Effector memory CD4-positive, alpha-beta T cell (primary cell): ENCODE data around the gene ZNF526.
"Not testable (repeated sequence)": the region's sequence is repeated elsewhere in the genome, so short reads cannot be mapped to it uniquely, and the experiment has no call there.

ENCODE experiments used
- DNase-seq, 3 donors: peaks; one replicate each; pipeline ENCODE4 v3.0.0-alpha.2; 2020
- H3K27ac ChIP-seq: 2 replicates; pipeline ENCODE4 v1.7.0; 2013; ENCODE audit warnings: mild to moderate bottlenecking, low read length, moderate library complexity; ENCODE audit not compliant: insufficient read depth, poor library complexity, severe bottlenecking
- H3K27me3 ChIP-seq: replicated peaks from 2 replicates; pipeline ENCODE4 v1.7.0; 2013; ENCODE audit warnings: mild to moderate bottlenecking, low read length; ENCODE audit not compliant: insufficient read depth, control insufficient read depth, poor library complexity, severe bottlenecking
- H3K36me3 ChIP-seq: 2 replicates; pipeline ENCODE4 v1.7.0; 2013; ENCODE audit warnings: mild to moderate bottlenecking, low read length, moderate library complexity; ENCODE audit not compliant: control insufficient read depth, insufficient read depth
- H3K4me1 ChIP-seq: 2 replicates; pipeline ENCODE4 v1.7.0; 2013; ENCODE audit warnings: low read length, mild to moderate bottlenecking; ENCODE audit not compliant: control insufficient read depth, insufficient read depth, poor library complexity, severe bottlenecking
- H3K4me3 ChIP-seq: 2 replicates; pipeline ENCODE4 v1.7.0; 2013; ENCODE audit warnings: low read length, low read depth, mild to moderate bottlenecking; ENCODE audit not compliant: insufficient read depth, poor library complexity, severe bottlenecking
- H3K9me3 ChIP-seq: 2 replicates; pipeline ENCODE4 v1.7.0; 2013; ENCODE audit warnings: mild to moderate bottlenecking, low read length, moderate library complexity; ENCODE audit not compliant: control insufficient read depth

Gene ZNF526

GRCh38 chr19:42252365-42253244, 32.5 kb downstream of the ZNF526 start:
- Histone ChIP-seq H3K4me3 (peak overlapping the region; percentile 74), H3K36me3 (peaks cover 11% of the 10 kb centered on the region), H3K4me1 (peaks cover 31% of the 10 kb centered on the region), H3K27me3 (no peaks in the 10 kb centered on the region), H3K27ac (peak overlapping the region; percentile 78), H3K9me3 (no peaks in the 10 kb centered on the region)
- peak in 1 of 3 donors; percentile 19 for DNase-seq

GRCh38 chr19:42253245-42254088, 33.4 kb downstream of the ZNF526 start:
- peaks cover 11% of the 10 kb centered on the region for H3K36me3 ChIP-seq
- DNase-seq = peak; percentile 35 to 55 (median 54)
- H3K27me3 ChIP-seq = no peaks in the 10 kb centered on the region
- H3K27ac ChIP-seq = peak overlapping the region; percentile 96
- peak overlapping the region; percentile 98 for H3K4me3 ChIP-seq
- no peaks in the 10 kb centered on the region for H3K9me3 ChIP-seq
- H3K4me1 ChIP-seq = peaks cover 31% of the 10 kb centered on the region

GRCh38 chr19:42254089-42254849, 34.2 kb downstream of the ZNF526 start:
- H3K27me3 ChIP-seq = no peaks in the 10 kb centered on the region
- peak overlapping the region; percentile 96 for H3K27ac ChIP-seq
- peak overlapping the region; percentile 98 for H3K4me3 ChIP-seq
- peak; percentile 51 to 68 (median 68) for DNase-seq
- H3K36me3 ChIP-seq = peaks cover 10% of the 10 kb centered on the region
- peaks cover 31% of the 10 kb centered on the region for H3K4me1 ChIP-seq
- H3K9me3 ChIP-seq = no peaks in the 10 kb centered on the region

- Histone ChIP-seq H3K27ac (peak within 1 kb of the TSS; percentile 96), H3K36me3 (peaks cover 2% of the 10 kb centered on the region), H3K27me3 (no peaks in the 10 kb centered on the region), H3K4me1 (peaks cover 31% of the 10 kb centered on the region), H3K4me3 (peak within 1 kb of the TSS; percentile 98), H3K9me3 (no peaks in the 10 kb centered on the region)
- DNase-seq = peak; percentile 88 to 91 (median 88)
These were observed 35.0 kb downstream of the ZNF526 start, which contains the start of gene ERF for GRCh38 chr19:42254850-42255765. Gene ERF, minus strand, starts transcription at chr19:42255128. Its CDS starts 129 bp downstream, at chr19:42254999.

- peaks cover 25% of the 10 kb centered on the region for H3K4me1 ChIP-seq
- DNase-seq = no peak
- H3K27me3 ChIP-seq = no peaks in the 10 kb centered on the region
- H3K27ac ChIP-seq = peak overlapping the region; percentile 96
- peak overlapping the region; percentile 98 for H3K4me3 ChIP-seq
- no peaks in the 10 kb centered on the region for H3K36me3 ChIP-seq
- H3K9me3 ChIP-seq = no peaks in the 10 kb centered on the region
These were observed 35.9 kb downstream of the ZNF526 start for GRCh38 chr19:42255766-42256745.

GRCh38 chr19:42257842-42258241, 37.7 kb downstream of the ZNF526 start:
- not testable (repeated sequence) for H3K27ac ChIP-seq, H3K4me3 ChIP-seq, DNase-seq, H3K27me3 ChIP-seq, H3K36me3 ChIP-seq, H3K9me3 ChIP-seq
- peaks cover 14% of the 10 kb centered on the region for H3K4me1 ChIP-seq

- Histone ChIP-seq H3K36me3 (no peaks in the 10 kb centered on the region), H3K4me1 (no peaks in the 10 kb centered on the region), H3K27ac (no peak overlapping the region), H3K27me3 (no peaks in the 10 kb centered on the region), H3K9me3 (no peaks in the 10 kb centered on the region), H3K4me3 (no peak overlapping the region)
- DNase-seq = no peak
These were observed 41.7 kb downstream of the ZNF526 start for GRCh38 chr19:42261763-42262162.

- H3K36me3 ChIP-seq, H3K27me3 ChIP-seq, H3K9me3 ChIP-seq, H3K27ac ChIP-seq, DNase-seq, H3K4me3 ChIP-seq: not testable (repeated sequence)
- H3K4me1 ChIP-seq = peaks cover 22% of the 10 kb centered on the region
These were observed 46.0 kb downstream of the ZNF526 start for GRCh38 chr19:42266105-42266504.
